Liver (tissue), 3 donors: ENCODE measurements around the gene AUNIP.

Experiments
- CTCF ChIP-seq: fragments of 150-350 bp; IDR thresholded peaks from 2 replicates; pipeline ENCODE4 v1.5.1; 2017; ENCODE audit warnings: improper control_type of control experiment, low read depth, low read length; ENCODE audit not compliant: missing input control
- RAD21 ChIP-seq, 2 donors: IDR thresholded peaks; 2 replicates each; pipeline ENCODE4 v1.6.1; 2016; ENCODE audit warnings: antibody characterized with exemption in 2 of 2, mild to moderate bottlenecking in 2 of 2
- donor health status: healthy.
- donor health status: healthy.

- TF ChIP-seq CTCF: no peak
- no peak for TF ChIP-seq RAD21 (IDR thresholded peaks at IDR 0.05)
These were observed 16.8 kb upstream of the AUNIP start for GRCh38 chr1:25875856-25876692.
